EL (cell line): ENCODE data around the gene USP47.
A peak's percentile ranks its signal among the peaks of the same experiment; 100 is the strongest.

ENCODE experiments used
- DNase-seq: peaks from one replicate; pipeline ENCODE4 v3.0.0-alpha.2; 2016

USP47 gene

DNA sequence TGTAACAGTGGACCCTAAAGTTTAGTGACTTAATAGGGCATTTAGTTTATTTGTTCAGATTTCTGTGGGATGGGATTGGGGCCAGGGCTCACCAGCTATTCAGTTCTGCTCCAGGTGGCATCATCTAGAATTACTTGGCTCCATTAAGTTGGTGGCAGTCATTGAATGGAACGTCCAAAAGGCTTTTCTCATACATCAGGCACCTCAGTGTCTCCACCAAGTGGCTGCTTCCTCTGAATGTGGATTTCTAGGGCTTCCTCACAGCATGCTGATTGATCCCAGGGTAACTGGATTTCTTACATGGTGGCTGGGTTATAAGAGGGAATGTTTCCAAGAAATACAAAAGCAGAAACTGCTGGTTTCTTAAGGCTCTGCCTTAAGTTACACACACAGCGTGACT, 34.7 kb downstream of the USP47 start:
- DNase-seq, result no peak

- DNase-seq, result no peak
These were observed 38.4 kb downstream of the USP47 start for GRCh38 chr11:11880179-11880578.

DNA sequence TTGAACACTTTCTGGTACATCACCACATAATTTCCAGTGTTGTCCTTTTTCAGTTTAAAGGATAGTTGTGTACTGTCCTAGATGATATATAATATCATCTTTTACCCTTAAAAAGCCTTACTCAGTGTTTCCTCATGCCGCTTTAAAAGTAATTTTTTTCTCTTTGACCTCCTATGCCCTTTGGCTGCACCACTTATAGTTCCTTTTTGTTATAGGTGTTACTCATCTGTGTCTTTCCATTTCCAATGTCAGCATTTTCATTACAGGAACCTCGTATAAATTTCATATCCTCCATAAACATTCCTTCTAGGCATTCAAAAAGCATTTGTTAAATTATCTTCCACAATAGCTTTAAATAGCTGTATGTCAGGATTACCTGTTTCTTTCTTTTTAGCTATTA, 40.8 kb downstream of the USP47 start:
- DNase-seq, result no peak

DNA sequence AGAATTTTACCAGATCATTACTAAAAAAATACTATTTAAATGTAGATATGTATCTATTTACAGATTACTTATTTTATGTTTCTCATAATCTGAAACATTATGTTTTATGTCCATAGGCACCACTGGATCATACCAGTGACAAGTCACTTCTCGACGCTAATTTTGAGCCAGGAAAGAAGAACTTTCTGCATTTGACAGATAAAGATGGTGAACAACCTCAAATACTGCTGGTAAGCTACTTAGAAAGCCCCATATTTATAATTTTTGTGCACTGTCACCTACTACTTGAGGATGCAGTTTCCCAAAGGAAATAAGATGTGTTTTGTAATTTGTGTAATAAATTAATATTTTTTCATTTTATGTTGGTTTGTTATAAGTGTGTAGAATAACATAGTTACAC, 42.6 kb downstream of the USP47 start:
- no peak for DNase-seq

DNA sequence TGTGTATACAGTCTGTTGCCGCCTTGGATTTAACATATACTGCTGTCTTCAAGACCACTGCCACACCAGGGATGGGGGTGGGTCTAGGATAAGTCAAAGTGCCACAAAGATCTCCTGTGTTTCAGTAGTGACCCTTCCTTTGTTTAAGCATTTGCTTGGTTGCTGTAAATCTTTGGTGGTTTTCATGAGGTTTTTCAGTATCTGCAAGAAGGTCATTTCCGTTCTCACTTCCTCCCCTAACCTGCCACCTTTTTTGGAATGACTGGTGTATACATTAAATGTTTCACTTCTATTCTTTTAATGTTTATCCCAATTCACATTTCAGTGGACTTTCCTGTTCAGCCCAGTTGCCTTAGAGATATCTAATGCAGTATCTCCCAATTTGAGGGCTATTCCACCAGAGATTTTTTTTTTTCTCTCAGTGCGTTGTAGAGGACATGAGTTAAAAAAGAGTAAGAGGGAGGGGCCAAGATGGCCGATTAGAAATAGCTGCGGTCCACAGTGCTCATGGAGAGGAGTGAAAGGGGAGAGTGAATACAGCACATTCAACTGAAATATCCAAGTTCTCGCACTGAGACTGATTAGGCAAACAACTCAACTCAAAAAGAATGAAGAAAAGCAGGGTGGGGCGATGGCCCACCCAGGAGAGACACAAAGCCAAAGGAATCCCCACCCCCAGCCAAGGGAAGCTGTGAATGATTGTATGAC, 43.2 kb downstream of the USP47 start:
- no peak for DNase-seq

DNA sequence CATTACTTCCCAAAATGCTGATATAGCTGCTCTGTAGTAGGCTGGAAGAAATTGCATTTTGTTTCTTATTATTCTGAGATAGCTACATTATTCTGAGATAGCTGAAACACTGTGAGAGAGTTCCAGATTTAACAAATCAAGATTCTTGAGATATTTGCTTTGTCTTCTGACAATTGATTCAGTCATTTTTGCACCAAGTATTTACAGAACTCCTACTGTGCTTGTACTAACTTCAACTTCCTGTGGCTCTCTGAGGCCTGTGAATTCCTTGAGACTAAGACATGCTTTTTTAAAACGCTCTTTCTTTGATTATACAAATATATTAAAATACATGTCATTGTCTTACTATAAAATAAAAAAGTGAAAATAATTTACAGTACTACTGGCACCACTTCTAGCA, 52.7 kb downstream of the USP47 start:
- DNase-seq, result no peak

DNA sequence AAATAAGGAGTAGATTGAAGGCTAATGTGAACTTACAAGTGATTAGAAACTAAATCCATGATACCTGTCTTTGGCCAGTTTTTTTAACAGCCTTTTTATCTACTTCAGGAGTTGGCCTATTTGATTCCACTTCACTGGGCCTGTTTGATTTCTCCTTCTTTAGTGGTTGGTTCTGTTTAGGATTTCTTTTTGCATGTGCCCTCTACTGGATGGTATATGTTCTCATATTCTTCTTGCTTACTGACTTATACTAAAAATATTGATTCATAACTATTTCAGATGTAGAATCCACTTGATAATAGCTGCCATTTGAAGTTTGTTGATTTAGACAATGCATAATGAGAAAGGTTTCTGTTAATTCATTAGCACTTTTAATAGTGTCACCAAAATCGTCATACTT, 53.9 kb downstream of the USP47 start:
- no peak for DNase-seq

DNA sequence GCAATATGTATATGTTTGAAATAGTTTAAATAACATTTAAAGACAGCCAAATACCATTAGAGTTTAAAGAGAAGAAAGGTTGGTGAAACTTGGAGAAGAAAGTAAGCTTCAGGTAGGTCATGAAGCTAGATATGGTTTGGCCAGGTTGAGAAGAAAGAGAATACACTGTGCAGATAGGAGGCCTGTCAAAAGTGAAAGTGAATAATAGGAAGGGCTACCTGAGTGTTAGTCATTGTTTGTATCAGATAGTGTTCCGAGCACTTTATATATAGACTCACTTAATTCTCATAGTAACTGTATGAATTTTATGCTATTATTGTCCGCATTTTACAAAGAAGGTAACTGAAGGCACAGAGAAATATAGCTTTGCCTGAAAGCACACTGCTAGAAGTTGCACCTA, 56.9 kb downstream of the USP47 start:
- DNase-seq, result no peak

DNA sequence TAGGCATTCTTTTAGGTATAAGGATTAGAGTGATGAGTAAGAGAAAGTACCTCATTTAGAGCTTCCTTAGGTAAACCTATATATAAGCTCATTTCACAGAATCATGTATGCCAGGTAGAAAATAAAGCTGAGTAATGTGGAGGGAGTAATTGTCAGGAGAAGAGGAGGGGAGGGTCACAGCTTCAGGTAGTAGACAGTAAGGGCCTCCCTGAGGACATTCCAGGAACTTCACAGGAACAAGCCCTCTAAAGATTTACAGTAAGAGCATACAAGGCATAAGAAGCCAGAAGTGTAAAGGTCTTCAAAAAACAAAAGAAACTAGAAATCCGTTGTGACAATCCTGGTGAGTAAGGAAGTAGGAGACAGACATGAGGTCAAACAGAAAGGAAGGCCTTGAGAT, 57.6 kb downstream of the USP47 start:
- no peak for DNase-seq

GRCh38 chr11:11901929-11902328, 60.2 kb downstream of the USP47 start:
- no peak for DNase-seq

DNA sequence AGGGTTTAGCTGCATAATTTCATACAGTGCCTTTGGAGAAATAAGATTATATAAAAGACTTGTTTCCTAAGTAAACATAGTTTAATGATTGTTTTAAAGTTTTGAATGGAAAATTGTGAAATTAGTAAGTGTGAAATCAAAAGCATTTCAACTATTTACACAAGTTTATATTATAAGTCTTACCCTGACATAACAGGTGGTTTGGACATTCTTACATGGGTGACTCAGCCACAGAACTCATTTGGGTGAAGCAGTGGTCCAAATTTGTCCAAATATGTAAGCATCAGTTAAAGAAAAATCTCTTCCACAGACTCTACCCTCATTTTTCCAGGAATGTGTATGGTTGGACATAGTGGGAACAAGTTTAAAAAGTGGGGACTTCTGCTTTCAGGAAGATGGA, 68.0 kb downstream of the USP47 start:
- peak; percentile 80 for DNase-seq

DNA sequence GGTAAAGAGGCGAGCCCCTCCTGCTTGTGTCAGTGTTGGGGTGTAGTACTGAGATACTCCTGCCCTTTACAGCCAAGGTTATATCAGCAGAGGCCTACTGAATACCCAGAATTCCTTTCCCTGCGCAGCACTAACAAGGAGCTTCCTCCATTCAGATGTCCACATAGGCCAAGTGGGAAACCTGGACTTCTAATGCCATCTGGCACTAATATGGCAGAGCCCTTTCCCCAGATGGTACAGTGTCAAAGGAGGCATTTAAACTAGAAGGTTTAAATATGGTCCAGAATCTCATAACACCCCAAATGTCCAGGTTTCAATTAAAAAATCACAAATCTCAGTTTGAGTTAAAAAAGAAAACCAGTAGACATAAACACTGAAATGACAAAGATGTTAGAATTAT, 68.8 kb downstream of the USP47 start:
- no peak for DNase-seq

DNA sequence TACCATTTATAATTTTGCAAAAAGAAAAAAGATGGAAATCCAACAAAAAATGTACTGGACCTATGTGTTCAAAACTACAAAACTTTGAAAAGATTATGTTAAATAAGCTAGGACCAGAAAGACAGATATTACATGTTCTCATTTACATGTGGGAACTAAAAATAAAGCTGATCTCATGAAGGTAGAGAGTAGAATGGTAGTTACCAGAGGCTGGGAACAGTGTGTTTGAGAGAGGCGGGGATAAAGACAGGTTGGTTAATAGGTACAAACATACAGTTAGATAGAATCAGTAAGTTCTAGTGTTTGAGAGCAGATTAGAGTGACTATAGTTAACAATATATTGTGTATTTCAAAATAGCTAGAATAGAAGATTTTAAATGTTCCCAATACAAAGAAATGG, 71.6 kb downstream of the USP47 start:
- DNase-seq, result no peak

- no peak for DNase-seq
These were observed 73.9 kb downstream of the USP47 start for GRCh38 chr11:11915625-11916024.

DNA sequence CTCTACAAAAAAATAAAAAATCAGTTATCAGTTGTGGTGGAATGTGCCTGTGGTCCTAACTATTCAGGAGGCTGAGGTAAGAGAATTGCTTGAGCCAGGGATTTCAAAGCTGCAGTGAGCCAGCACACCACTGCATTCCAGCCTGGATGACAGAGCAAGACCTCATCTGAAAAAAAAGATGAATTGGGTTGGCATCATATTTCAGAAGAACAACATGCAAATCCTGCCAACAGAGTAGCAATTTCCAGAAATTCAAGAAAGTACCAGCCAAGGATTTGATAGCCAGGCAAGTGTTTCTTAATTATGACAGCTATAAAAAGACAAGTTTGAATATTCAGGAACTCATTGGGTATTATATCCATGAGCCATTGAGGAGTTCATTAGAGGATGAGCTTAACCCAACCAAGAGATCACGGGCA, 75.2 kb downstream of the USP47 start:
- peak; percentile 86 for DNase-seq

DNA sequence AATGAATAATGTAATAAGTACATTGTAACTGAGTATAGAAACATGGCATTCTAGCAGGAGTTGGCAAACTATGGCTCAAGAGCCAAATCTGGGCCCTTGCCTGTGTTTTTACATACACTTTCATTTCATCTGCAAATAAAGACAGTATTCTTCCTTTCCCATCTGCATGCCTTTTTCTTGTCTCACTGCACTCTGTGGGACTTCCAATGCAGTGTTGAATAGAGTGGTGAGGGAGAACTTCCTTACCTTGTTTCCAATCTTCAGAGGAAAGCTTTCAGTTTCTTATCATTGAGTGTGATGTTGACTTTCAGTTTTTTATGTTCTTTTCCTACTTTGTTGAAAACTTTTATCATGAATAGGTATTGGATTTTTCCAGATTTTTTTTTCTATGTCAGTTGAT, 82.1 kb downstream of the USP47 start:
- no peak for DNase-seq

GRCh38 chr11:11929920-11930319, 88.1 kb downstream of the USP47 start:
- DNase-seq, result no peak

- peak; percentile 72 for DNase-seq
These were observed 89.8 kb downstream of the USP47 start for GRCh38 chr11:11931461-11932055.

DNA sequence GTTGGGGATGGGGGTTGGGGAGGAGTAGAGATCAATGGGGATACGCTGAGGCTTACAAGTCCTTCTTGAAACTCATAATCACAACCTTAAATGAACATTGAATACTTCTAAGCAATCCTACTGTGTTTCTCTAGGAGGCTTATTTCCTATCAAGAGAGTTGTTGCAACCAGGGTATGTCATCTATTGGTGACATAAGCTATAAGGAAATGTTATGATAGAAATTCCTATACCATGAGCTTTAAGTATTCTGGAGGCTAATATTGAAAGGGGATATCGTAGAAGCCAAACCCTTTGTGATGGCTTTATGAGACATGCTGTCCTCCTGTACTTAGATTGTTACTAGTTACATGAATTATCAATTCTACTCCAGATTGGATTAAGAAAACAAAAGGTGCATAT, 93.8 kb downstream of the USP47 start:
- DNase-seq, result no peak

GRCh38 chr11:11937433-11937832, 95.7 kb downstream of the USP47 start:
- DNase-seq, result no peak

DNA sequence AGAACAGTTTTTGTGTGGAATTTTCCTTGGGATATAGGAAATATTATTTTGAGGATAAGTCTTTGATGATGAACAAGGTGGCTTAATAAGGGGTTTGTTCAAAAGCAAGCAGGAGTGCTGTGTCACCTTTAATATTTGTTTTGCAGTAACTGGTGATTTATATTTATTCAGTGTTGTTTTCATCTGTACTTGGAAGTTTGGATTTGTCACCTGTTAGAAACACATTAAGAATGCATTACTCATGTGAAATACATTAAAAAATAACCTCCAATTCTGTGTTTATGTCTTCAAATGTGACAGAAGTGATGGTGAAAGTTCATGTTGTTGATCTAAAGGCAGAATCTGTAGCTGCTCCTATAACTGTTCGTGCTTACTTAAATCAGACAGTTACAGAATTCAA, 96.2 kb downstream of the USP47 start:
- DNase-seq, result no peak

DNA sequence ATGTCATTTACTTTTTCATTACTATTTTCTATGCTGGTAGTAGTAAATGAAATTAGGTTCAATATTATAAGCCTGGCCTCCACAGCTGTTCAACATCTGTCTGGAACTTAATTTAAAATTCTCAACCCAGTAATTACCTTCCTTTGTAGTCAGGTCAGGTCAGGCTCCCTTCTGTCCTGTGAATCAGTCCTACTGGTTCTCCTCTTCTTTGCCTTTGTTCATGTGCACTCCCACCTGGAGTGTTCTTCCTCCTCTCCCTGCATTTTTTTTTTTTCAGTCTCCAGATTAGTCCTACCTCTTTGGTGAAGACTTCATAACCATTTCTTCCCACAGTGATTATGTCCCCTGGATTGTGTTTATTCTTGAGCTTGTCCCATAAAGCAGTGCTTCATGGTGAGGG, 98.8 kb downstream of the USP47 start:
- DNase-seq, result no peak

GRCh38 chr11:11942668-11943067, 100.9 kb downstream of the USP47 start:
- DNase-seq, result no peak

DNA sequence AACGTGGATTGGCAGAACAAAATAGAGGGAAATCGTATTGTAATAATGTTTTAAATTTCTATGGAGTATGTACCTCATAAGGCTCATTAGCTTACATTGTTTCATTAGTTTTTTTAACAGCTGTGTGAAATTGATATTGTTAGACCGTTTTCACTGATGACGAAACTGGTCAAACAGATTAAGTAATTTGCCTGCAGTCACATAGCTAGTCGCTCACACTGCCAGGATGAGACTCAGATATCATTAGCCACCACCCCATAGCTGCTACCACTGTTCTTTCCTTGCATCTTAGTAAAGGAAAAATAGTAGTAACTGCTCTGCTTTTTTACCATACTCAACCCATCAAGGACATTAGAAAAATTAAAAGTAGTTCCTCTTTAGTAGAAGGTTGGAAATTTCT, 102.7 kb downstream of the USP47 start:
- no peak for DNase-seq

GRCh38 chr11:11946180-11946579, 104.4 kb downstream of the USP47 start:
- DNase-seq, result peak; percentile 77
